Purkinje cell (primary cell): ENCODE measurements around the gene KLHL25. TPM values are rescaled to one million over a fixed set of nuclear protein-coding genes. Genes with fewer than 3 reads are reported as not detected.

ENCODE experiments used
- polyA plus RNA-seq: library from polyadenylated mRNA; unstranded; fragments of >200 nt; fragmentation: Nextera tagmentation; gene quantifications from 2 replicates; pipeline ENCODE4 v1.2.1, GENCODE V29; 2014

The KLHL25 gene, protein sequence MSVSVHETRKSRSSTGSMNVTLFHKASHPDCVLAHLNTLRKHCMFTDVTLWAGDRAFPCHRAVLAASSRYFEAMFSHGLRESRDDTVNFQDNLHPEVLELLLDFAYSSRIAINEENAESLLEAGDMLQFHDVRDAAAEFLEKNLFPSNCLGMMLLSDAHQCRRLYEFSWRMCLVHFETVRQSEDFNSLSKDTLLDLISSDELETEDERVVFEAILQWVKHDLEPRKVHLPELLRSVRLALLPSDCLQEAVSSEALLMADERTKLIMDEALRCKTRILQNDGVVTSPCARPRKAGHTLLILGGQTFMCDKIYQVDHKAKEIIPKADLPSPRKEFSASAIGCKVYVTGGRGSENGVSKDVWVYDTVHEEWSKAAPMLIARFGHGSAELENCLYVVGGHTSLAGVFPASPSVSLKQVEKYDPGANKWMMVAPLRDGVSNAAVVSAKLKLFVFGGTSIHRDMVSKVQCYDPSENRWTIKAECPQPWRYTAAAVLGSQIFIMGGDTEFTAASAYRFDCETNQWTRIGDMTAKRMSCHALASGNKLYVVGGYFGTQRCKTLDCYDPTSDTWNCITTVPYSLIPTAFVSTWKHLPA
- 0.60 TPM in 1 of 2 replicates, not detected in the other for polyA plus RNA-seq

DNA sequence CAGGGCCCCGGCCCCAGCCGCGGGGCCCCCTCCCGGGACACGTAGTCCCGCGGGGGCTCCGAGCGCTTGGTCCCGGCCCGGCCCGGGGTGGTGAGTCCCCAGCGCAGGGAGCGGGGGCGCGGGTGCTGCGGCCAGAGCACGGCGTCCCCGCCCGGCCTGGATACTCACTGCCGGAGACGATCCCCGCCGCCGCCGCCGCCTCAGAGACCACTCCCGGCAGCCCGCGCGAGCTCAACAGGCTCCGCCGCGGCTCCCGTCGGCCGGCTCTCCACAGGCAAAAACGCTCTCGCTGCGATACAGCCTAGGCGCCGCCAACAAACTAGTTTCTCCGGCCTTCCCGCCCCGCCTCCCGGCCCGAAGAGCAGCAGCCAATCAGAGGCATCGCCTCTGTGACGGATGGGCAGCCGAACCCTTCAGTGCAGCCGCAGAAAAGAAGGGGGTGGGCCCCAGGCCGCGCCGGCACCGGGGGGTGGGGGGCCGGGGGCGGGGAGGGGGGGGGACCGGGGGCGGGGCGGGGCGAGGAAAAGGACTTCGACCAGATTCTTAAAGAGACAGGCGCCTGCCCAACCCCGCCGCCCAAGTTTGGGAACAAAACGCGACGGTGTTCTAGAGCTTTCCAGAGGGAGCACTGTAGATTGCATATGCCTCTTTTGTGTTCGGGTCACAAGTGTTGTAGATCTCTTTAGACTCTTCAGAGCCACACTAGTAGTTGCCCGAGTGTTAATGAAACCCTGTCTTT is at the start of gene KLHL25:
KLHL25 (minus strand) TSS at position 328 of the 739 bp plus-strand sequence. CDS start 25,115 bp downstream, outside the sequence.

